GM12878 (cell line): ENCODE data around the gene HSPA12B. TPM values are rescaled to one million over a fixed set of nuclear protein-coding genes. Genes with fewer than 3 reads are reported as not detected.

Source experiments
- ATAC-seq: fragments of 200-7000 bp; cut with Tn5 transposase; 3 replicates; pipeline ENCODE4 v1.9.1; 2020; ENCODE audit warnings: mild to moderate bottlenecking, moderate library complexity
- BruUV-seq: library from RNA; stranded (reverse); fragments of 400-500 nt; replicated peaks from 2 replicates; lab custom pipeline; 2021; lab: Mats Ljungman, UMichigan
- CTCF ChIA-PET: fragments of 300-600 bp; sonication (Branson Sonifier 250); formaldehyde crosslinking; extraction: SDS; loops from one replicate; lab custom pipeline; 2021; ENCODE audit warnings: inconsistent platforms; lab: Yijun Ruan, JAX
- POLR2A ChIA-PET: fragments of 350-600 bp; formaldehyde crosslinking; extraction: SDS; loops from one replicate; lab custom pipeline; 2021; ENCODE audit warnings: inconsistent platforms; lab: Charles Lee
- RAD21 ChIA-PET: fragments of 300-600 bp; sonication (Branson Sonifier 250); formaldehyde crosslinking; loops from one replicate; lab custom pipeline; 2023; ENCODE audit warnings: antibody characterized with exemption; ENCODE audit not compliant: unreplicated experiment; lab: Charles Lee
- SMC1A ChIA-PET: fragments of 300-600 bp; sonication (Branson Sonifier 250); formaldehyde crosslinking; loops from one replicate; lab custom pipeline; 2023; ENCODE audit not compliant: unreplicated experiment, uncharacterized antibody; lab: Charles Lee
- DNase-seq: peaks from one replicate; pipeline ENCODE4 v3.0.0-alpha.2; 2011; ENCODE audit warnings: low read depth, low spot score
- FAIRE-seq: peaks from 3 replicates; lab custom pipeline; 2011; peaks lifted over from hg19 to GRCh38; lab: Jason Lieb, UNC
- H2AFZ ChIP-seq: 2 replicates; pipeline ENCODE4 v1.6.0; 2011; ENCODE audit warnings: low read depth, low read length, control low read depth; ENCODE audit not compliant: control insufficient read depth
- H3K27ac ChIP-seq: 2 replicates; pipeline ENCODE4 v1.5.1; 2011; ENCODE audit warnings: control low read depth; ENCODE audit not compliant: control insufficient read depth, insufficient read depth
- H3K27me3 ChIP-seq, 2 experiments: replicated peaks in 1 of 2; 2 replicates each; pipeline versions ENCODE4 v1.6.0 to v1.6.1; 2011; ENCODE audit warnings: low read length in 1 of 2; ENCODE audit not compliant: control insufficient read depth in 2 of 2, insufficient read depth in 2 of 2
- H3K36me3 ChIP-seq, 2 experiments: 2 replicates each; pipeline ENCODE4 v1.5.1; 2011; ENCODE audit warnings: low read length in 1 of 2; ENCODE audit not compliant: control insufficient read depth in 2 of 2, insufficient read depth in 2 of 2
- H3K4me1 ChIP-seq: 2 replicates; pipeline ENCODE4 v1.6.1; 2011; ENCODE audit warnings: mild to moderate bottlenecking, low read length, moderate library complexity, mixed read lengths; ENCODE audit not compliant: control insufficient read depth, insufficient read depth
- H3K4me2 ChIP-seq: 2 replicates; pipeline ENCODE4 v1.6.0; 2011; ENCODE audit warnings: control low read depth; ENCODE audit not compliant: control insufficient read depth, insufficient read depth
- H3K4me3 ChIP-seq: fragments of 200-600 bp; sonication (generic); 2 replicates; pipeline ENCODE4 v1.5.1; 2016
- H3K79me2 ChIP-seq: 2 replicates; pipeline ENCODE4 v1.6.0; 2011; ENCODE audit warnings: low read length; ENCODE audit not compliant: control insufficient read depth, insufficient read depth
- H3K9ac ChIP-seq: 2 replicates; pipeline ENCODE4 v1.8.0; 2011; ENCODE audit warnings: low read length, control low read depth, mixed read lengths; ENCODE audit not compliant: control insufficient read depth, insufficient read depth
- H3K9me3 ChIP-seq: replicated peaks from 3 replicates; pipeline ENCODE4 v1.5.1; 2011; ENCODE audit warnings: mild to moderate bottlenecking, low read length; ENCODE audit not compliant: control insufficient read depth, insufficient read depth
- H4K20me1 ChIP-seq: 2 replicates; pipeline ENCODE4 v1.6.0; 2011; ENCODE audit not compliant: control insufficient read depth, insufficient read depth
- BCL11A ChIP-seq: IDR thresholded peaks from 2 replicates; pipeline ENCODE4 v1.6.1; 2011; ENCODE audit warnings: low read depth, low read length
- BRCA1 ChIP-seq: IDR thresholded peaks from 2 replicates; pipeline ENCODE4 v1.6.1; 2011; ENCODE audit warnings: low read depth, low read length, improper control_type of control experiment
- CBFB ChIP-seq: IDR thresholded peaks from 2 replicates; pipeline ENCODE4 v1.6.1; 2016; ENCODE audit warnings: antibody characterized with exemption, low read depth
- CBX3 ChIP-seq: fragments of 200-600 bp; sonication (generic); IDR thresholded peaks from 2 replicates; pipeline ENCODE4 v1.6.1; 2016; ENCODE audit warnings: low read depth, borderline replicate concordance
- CHD2 ChIP-seq: IDR thresholded peaks from 2 replicates; pipeline ENCODE4 v1.6.1; 2011; ENCODE audit warnings: low read depth, low read length, improper control_type of control experiment, borderline replicate concordance
- EED ChIP-seq: sonication (generic); IDR thresholded peaks from 2 replicates; pipeline ENCODE4 v1.6.1; 2016; ENCODE audit warnings: antibody characterized with exemption, low read depth
- HSF1 ChIP-seq: fragments of 150-350 bp; IDR thresholded peaks from 2 replicates; pipeline ENCODE4 v1.6.1; 2014; ENCODE audit warnings: mild to moderate bottlenecking, low read depth, low read length
- JUNB ChIP-seq: IDR thresholded peaks from 2 replicates; pipeline ENCODE4 v1.6.1; 2016; ENCODE audit warnings: antibody characterized with exemption, mild to moderate bottlenecking
- LARP7 ChIP-seq: fragments of 450-650 bp; IDR thresholded peaks from 2 replicates; pipeline ENCODE4 v1.6.1; 2017; ENCODE audit warnings: mild to moderate bottlenecking
- MEF2A ChIP-seq: IDR thresholded peaks from 2 replicates; pipeline ENCODE4 v1.6.1; 2011; ENCODE audit warnings: low read depth, mild to moderate bottlenecking, low read length, moderate library complexity; ENCODE audit not compliant: insufficient read depth
- MTA2 ChIP-seq: fragments of 450-650 bp; IDR thresholded peaks from 2 replicates; pipeline ENCODE4 v1.6.1; 2016; ENCODE audit warnings: low read depth, mild to moderate bottlenecking, moderate library complexity
- MYB ChIP-seq: fragments of 150-350 bp; IDR thresholded peaks from 2 replicates; pipeline ENCODE4 v1.6.1; 2014; ENCODE audit warnings: mild to moderate bottlenecking, low read depth, low read length, borderline replicate concordance
- NR2C1 ChIP-seq: fragments of 450-650 bp; IDR thresholded peaks from 2 replicates; pipeline ENCODE4 v1.6.1; 2017; ENCODE audit warnings: antibody characterized with exemption, mild to moderate bottlenecking, moderate library complexity
- NR2C2 ChIP-seq: IDR thresholded peaks from 2 replicates; pipeline ENCODE4 v1.6.1; 2011; ENCODE audit warnings: borderline replicate concordance, low read depth; ENCODE audit not compliant: control insufficient read depth, insufficient read length
- RELB ChIP-seq: fragments of 450-650 bp; IDR thresholded peaks from 2 replicates; pipeline ENCODE4 v1.6.1; 2017; ENCODE audit warnings: low read depth, mild to moderate bottlenecking, moderate library complexity
- USF1 ChIP-seq: IDR thresholded peaks from 2 replicates; pipeline ENCODE4 v1.6.1; 2011; ENCODE audit warnings: borderline replicate concordance, low read depth, mild to moderate bottlenecking, moderate library complexity, mixed read lengths, low read length; ENCODE audit not compliant: insufficient read depth; ENCODE audit errors: extremely low read length
- WGBS: methylation state at CpG from one replicate; pipeline ENCODE4 v1.1.6; 2016; ENCODE audit warnings: low lambda C conversion rate; ENCODE audit not compliant: insufficient replicate concordance, insufficient coverage; ENCODE audit errors: missing lambda C conversion rate; 5-methylcytosine and 5-hydroxymethylcytosine counted together
- in situ Hi-C: fragments of 300-500 bp; cut with MboI; formaldehyde crosslinking; loops from 9 replicates; pipeline ENCODE4 v1.14.3; 2018; ENCODE audit warnings: mixed read lengths
- intact Hi-C: fragments of 100-400 bp; cut with micrococcal nuclease; formaldehyde crosslinking; loops from one replicate; pipeline ENCODE4 v1.14.2; 2022; ENCODE audit not compliant: unreplicated experiment
- polyA plus RNA-seq, 11 experiments: library from polyadenylated mRNA; depleted of rRNA in 4 of 11; unstranded in 6 of 11; stranded (reverse) in 5 of 11; fragments of >200 nt; fragmentation: Nextera tagmentation in 4 of 11; fragmentation: Illumina TruSeq in 1 of 11; extraction: Ambion mirVana in 4 of 11; extraction: Trizol in 1 of 11; gene quantifications; 1 replicate in 1 of 11; 2 replicates in 10 of 11; pipeline versions ENCODE4 v1.2.1 to v1.2.3, GENCODE V29; 2011 to 2016; ENCODE audit warnings: inconsistent platforms in 2 of 11, missing spikeins in 2 of 11, low read depth in 1 of 11
- total RNA-seq, 4 experiments: library from RNA; depleted of rRNA in 3 of 4; stranded (reverse); fragments of >200 nt in 3 of 4; fragmentation: Illumina TruSeq in 1 of 4; extraction: Trizol in 1 of 4; gene quantifications; 2 replicates each; pipeline versions ENCODE4 v1.2.1 to v1.2.3, GENCODE V29; 2013 to 2021

The HSPA12B gene
- total and polyA plus RNA-seq, 10 of the 15 experiments (the other 5 are each of a cell fraction or from before 2014, with no cell fraction given) = 0.08 TPM; not detected in 9

- no peak for TF ChIP-seq RELB
- TF ChIP-seq USF1 = no peak
These were observed 8.3 kb downstream of the HSPA12B start (continued) for GRCh38 chr20:3740615-3741301.

- no peaks in the 10 kb centered on the region for H3K4me1 ChIP-seq
- no peak for FAIRE-seq
These were observed 9.5 kb downstream of the HSPA12B start for GRCh38 chr20:3741836-3742458.

More at GRCh38 chr20:3741836-3742458, 9.5 kb downstream of the HSPA12B start:
- ChIA-PET SMC1A (no interaction called here), CTCF (interaction anchor here (0.9 to 1.1 kb wide), 4 partner anchors 8 to 32 kb away, joined by 3 to 7 read pairs (median 3); no protein-coding TSS in a partner anchor), POLR2A (no interaction called here), RAD21 (no interaction called here)
- Histone ChIP-seq H3K79me2 (no peaks in the 10 kb centered on the region), H3K36me3 (no peaks in the 10 kb centered on the region), H2AFZ (no peak overlapping the region), H3K4me3 (no peak overlapping the region), H3K9me3 (no peaks in the 10 kb centered on the region), H3K27ac (no peak overlapping the region), H3K27me3 (no peaks in the 10 kb centered on the region), H3K4me2 (no peak overlapping the region), H3K9ac (no peak overlapping the region), H4K20me1 (no peaks in the 10 kb centered on the region)
- ATAC-seq (no peak), DNase-seq (no peak)
- 19% methylated on average over 7 of the region's 7 CpGs for WGBS
- in situ Hi-C loops (no loop called here), intact Hi-C loops (no loop called here)
- TF ChIP-seq CBFB = no peak
- TF ChIP-seq EED = no peak
- no peak for TF ChIP-seq JUNB
- no peak for TF ChIP-seq CHD2
- no peak for TF ChIP-seq MTA2
- no peak for TF ChIP-seq BCL11A
- no peak for TF ChIP-seq NR2C1
- TF ChIP-seq BRCA1 = no peak
- TF ChIP-seq MEF2A = no peak
- TF ChIP-seq NR2C2 = no peak
- no peak for TF ChIP-seq LARP7
- TF ChIP-seq MYB = no peak
- TF ChIP-seq CBX3 = no peak
- TF ChIP-seq HSF1 = no peak
- no TSS peak for BruUV-seq
